HG02642 (cell line): ENCODE measurements around the gene CDHR2.

Experiments used
- ATAC-seq: cut with Tn5 transposase; IDR thresholded peaks from one replicate; pipeline ENCODE4 v1.9.1; 2021; ENCODE audit warnings: mild to moderate bottlenecking; ENCODE audit not compliant: unreplicated experiment, poor library complexity

The CDHR2 gene

GRCh38 chr5:176633598-176633997 is 84.5 kb downstream of the CDHR2 start:
- ATAC-seq, result no peak

- ATAC-seq, result no peak
These were observed 87.3 kb downstream of the CDHR2 start for GRCh38 chr5:176636426-176636825.

- ATAC-seq, result no peak
These were observed 88.4 kb downstream of the CDHR2 start for GRCh38 chr5:176637556-176637955.

- no peak for ATAC-seq
These were observed 89.3 kb downstream of the CDHR2 start for GRCh38 chr5:176638437-176638836.

- ATAC-seq, result no peak
These were observed 90.1 kb downstream of the CDHR2 start for GRCh38 chr5:176639208-176639607.

- no peak for ATAC-seq
These were observed 90.8 kb downstream of the CDHR2 start for GRCh38 chr5:176639981-176640380.

- no peak for ATAC-seq
These were observed 91.5 kb downstream of the CDHR2 start for GRCh38 chr5:176640616-176641015.

GRCh38 chr5:176642675-176643490 is 93.7 kb downstream of the CDHR2 start:
- no peak for ATAC-seq

- ATAC-seq, result no peak
These were observed 94.5 kb downstream of the CDHR2 start for GRCh38 chr5:176643491-176644219.

GRCh38 chr5:176644294-176644693 is 95.2 kb downstream of the CDHR2 start:
- ATAC-seq, result no peak

GRCh38 chr5:176644878-176645670 is 95.9 kb downstream of the CDHR2 start:
- no peak for ATAC-seq
